Caco-2 (cell line): ENCODE results near the gene SSUH2. TPM values are rescaled to one million over a fixed set of nuclear protein-coding genes. Genes with fewer than 3 reads are reported as not detected.

Source experiments
- BruUV-seq: library from RNA; stranded (reverse); fragments of 400-500 nt; replicated peaks from 2 replicates; lab custom pipeline; 2021; lab: Mats Ljungman, UMichigan
- CTCF ChIA-PET: fragments of 300-600 bp; sonication (Branson Sonifier 250); formaldehyde crosslinking; loops from one replicate; lab custom pipeline; 2022; ENCODE audit warnings: antibody characterized with exemption; lab: Charles Lee
- POLR2A ChIA-PET: fragments of 300-600 bp; sonication (Branson Sonifier 250); formaldehyde crosslinking; loops from one replicate; lab custom pipeline; 2022; ENCODE audit warnings: antibody characterized with exemption; lab: Charles Lee
- DNase-seq, 2 experiments: peaks; one replicate each; pipeline versions ENCODE4 v3.0.0 to v3.0.0-alpha.2; 2020 to 2022
- H3K27me3 ChIP-seq: replicated peaks from 2 replicates; pipeline ENCODE4 v1.6.0; 2011; ENCODE audit warnings: low read length; ENCODE audit not compliant: control insufficient read depth, insufficient read depth
- H3K36me3 ChIP-seq: 2 replicates; pipeline ENCODE4 v1.5.1; 2011; ENCODE audit warnings: low read length; ENCODE audit not compliant: control insufficient read depth, insufficient read depth
- H3K4me1 ChIP-seq: fragments of 250-450 bp; sonication (Bioruptor Pico); 2 replicates; pipeline ENCODE4 v1.5.1; 2020; ENCODE audit warnings: mild to moderate bottlenecking
- H3K4me3 ChIP-seq: 2 replicates; pipeline ENCODE4 v1.5.1; 2011; ENCODE audit warnings: low read depth, mild to moderate bottlenecking, control low read depth, low read length
- H3K9me3 ChIP-seq: fragments of 250-450 bp; sonication (Bioruptor Pico); 2 replicates; pipeline ENCODE4 v1.5.1; 2020; ENCODE audit warnings: mild to moderate bottlenecking, moderate library complexity
- H3K27ac Mint-ChIP-seq: one replicate; pipeline ENCODE4 v1.8.0; 2022; ENCODE audit warnings: mixed read lengths; ENCODE audit not compliant: unreplicated experiment
- H3K27me3 Mint-ChIP-seq: one replicate; pipeline ENCODE4 v1.8.0; 2022; ENCODE audit warnings: mixed read lengths; ENCODE audit not compliant: insufficient read depth, unreplicated experiment
- H3K36me3 Mint-ChIP-seq: one replicate; pipeline ENCODE4 v1.8.0; 2022; ENCODE audit warnings: mild to moderate bottlenecking, mixed read lengths; ENCODE audit not compliant: insufficient read depth, unreplicated experiment
- H3K4me1 Mint-ChIP-seq: one replicate; pipeline ENCODE4 v1.8.0; 2022; ENCODE audit warnings: low read depth, mixed read lengths; ENCODE audit not compliant: unreplicated experiment
- H3K4me3 Mint-ChIP-seq: one replicate; pipeline ENCODE4 v1.8.0; 2022; ENCODE audit warnings: mild to moderate bottlenecking, moderate library complexity, mixed read lengths; ENCODE audit not compliant: unreplicated experiment
- H3K9me3 Mint-ChIP-seq: one replicate; pipeline ENCODE4 v1.8.0; 2022; ENCODE audit warnings: mixed read lengths; ENCODE audit not compliant: unreplicated experiment
- CTCF ChIP-seq, 2 experiments: fragments of 200-600 bp in 1 of 2; IDR thresholded peaks; 1 replicate in 1 of 2; 2 replicates in 1 of 2; pipeline versions ENCODE4 v1.5.1 to v1.8.0; 2011 to 2022; ENCODE audit warnings: antibody characterized with exemption in 1 of 2, control low read depth in 1 of 2, inconsistent platforms in 1 of 2, low read depth in 1 of 2, low read length in 1 of 2, mild to moderate bottlenecking in 1 of 2, moderate library complexity in 1 of 2; ENCODE audit not compliant: insufficient read depth in 1 of 2, severe bottlenecking in 1 of 2, unreplicated experiment in 1 of 2
- intact Hi-C: fragments of 100-400 bp; cut with micrococcal nuclease; formaldehyde crosslinking; loops from one replicate; pipeline ENCODE4 v1.10.0; 2022; ENCODE audit not compliant: unreplicated experiment
- total RNA-seq: library from RNA; stranded (reverse); gene quantifications from 2 replicates; pipeline ENCODE4 v1.2.3, GENCODE V29; 2022

Gene SSUH2
- total RNA-seq, 1 experiment from 2014 or later, result 9.4 TPM

GRCh38 chr3:8593021-8593827, 51.4 kb downstream of the SSUH2 start:
- H3K4me1 ChIP-seq, result no peaks in the 10 kb centered on the region
- BruUV-seq, result no TSS peak
- Mint-ChIP-seq H3K27me3 (no peaks in the 10 kb centered on the region), H3K4me1 (no peaks in the 10 kb centered on the region), H3K9me3 (no peaks in the 10 kb centered on the region), H3K27ac (no peak overlapping the region), H3K4me3 (no peak overlapping the region), H3K36me3 (no peaks in the 10 kb centered on the region)
- no peak overlapping the region for H3K4me3 ChIP-seq
- ChIA-PET CTCF (no interaction called here), POLR2A (interaction anchor here (1.1 kb wide), 1 partner anchor 92 kb away, joined by 3 read pairs; the partner anchor contains the start of gene LMCD1)
- intact Hi-C loops, result no loop called here
- H3K9me3 ChIP-seq, result no peaks in the 10 kb centered on the region
- no peak for DNase-seq
- no peaks in the 10 kb centered on the region for H3K27me3 ChIP-seq
- H3K36me3 ChIP-seq, result no peaks in the 10 kb centered on the region
- TF ChIP-seq CTCF (IDR thresholded peaks at IDR 0.05; ENCODE audit: insufficient read depth in 1 of 2, low read depth in 1 of 2, low read length in 1 of 2, severe bottlenecking in 1 of 2, unreplicated experiment in 1 of 2), result no peak

- BruUV-seq, result no TSS peak
- no peaks in the 10 kb centered on the region for H3K27me3 Mint-ChIP-seq
- H3K4me3 Mint-ChIP-seq, result no peak overlapping the region
- intact Hi-C loops, result no loop called here
- no peak overlapping the region for H3K4me3 ChIP-seq
- no peaks in the 10 kb centered on the region for H3K27me3 ChIP-seq
- no peaks in the 10 kb centered on the region for H3K36me3 Mint-ChIP-seq
- H3K4me1 ChIP-seq, result no peaks in the 10 kb centered on the region
- DNase-seq, result no peak
- H3K9me3 Mint-ChIP-seq, result no peaks in the 10 kb centered on the region
- TF ChIP-seq CTCF (IDR thresholded peaks at IDR 0.05; ENCODE audit: insufficient read depth in 1 of 2, low read depth in 1 of 2, low read length in 1 of 2, severe bottlenecking in 1 of 2, unreplicated experiment in 1 of 2), result no peak
- no peaks in the 10 kb centered on the region for H3K36me3 ChIP-seq
- no peaks in the 10 kb centered on the region for H3K9me3 ChIP-seq
- POLR2A ChIA-PET, result no interaction called here
- CTCF ChIA-PET, result no interaction called here
- H3K4me1 Mint-ChIP-seq, result no peaks in the 10 kb centered on the region
- no peak overlapping the region for H3K27ac Mint-ChIP-seq
Observed at GRCh38 chr3:8589880-8590556, 54.6 kb downstream of the SSUH2 start.

- no peaks in the 10 kb centered on the region for H3K9me3 Mint-ChIP-seq
- CTCF ChIA-PET, result no interaction called here
- H3K4me1 ChIP-seq, result no peaks in the 10 kb centered on the region
- no peaks in the 10 kb centered on the region for H3K36me3 ChIP-seq
- no peak for TF ChIP-seq CTCF (IDR thresholded peaks at IDR 0.05; ENCODE audit: insufficient read depth in 1 of 2, low read depth in 1 of 2, low read length in 1 of 2, severe bottlenecking in 1 of 2, unreplicated experiment in 1 of 2)
- POLR2A ChIA-PET, result no interaction called here
- H3K27me3 ChIP-seq, result no peaks in the 10 kb centered on the region
- DNase-seq, result no peak
- H3K4me3 Mint-ChIP-seq, result no peak overlapping the region
- no peak overlapping the region for H3K4me3 ChIP-seq
- no peaks in the 10 kb centered on the region for H3K27me3 Mint-ChIP-seq
- no peak overlapping the region for H3K27ac Mint-ChIP-seq
- intact Hi-C loops, result no loop called here
- H3K9me3 ChIP-seq, result no peaks in the 10 kb centered on the region
- no peaks in the 10 kb centered on the region for H3K4me1 Mint-ChIP-seq
- H3K36me3 Mint-ChIP-seq, result no peaks in the 10 kb centered on the region
- no TSS peak for BruUV-seq
Observed at GRCh38 chr3:8584661-8585060, 59.9 kb downstream of the SSUH2 start.
